Activated CD8-positive, alpha-beta T cell treated with anti-CD3 and anti-CD28 coated beads for 36 hours (primary cell): ENCODE data around the gene CFAP410. TPM values are rescaled to one million over a fixed set of nuclear protein-coding genes. Genes with fewer than 3 reads are reported as not detected.

Experiments used
- ATAC-seq: fragments of 200-7000 bp; cut with Tn5 transposase; one replicate; pipeline ENCODE4 v1.10.0; 2021; ENCODE audit warnings: mild to moderate bottlenecking, moderate library complexity
- CTCF ChIA-PET: fragments of 350-600 bp; sonication (Branson Sonifier 250); formaldehyde crosslinking; loops from one replicate; lab custom pipeline; 2021; ENCODE audit warnings: antibody characterized with exemption; lab: Charles Lee
- POLR2A ChIA-PET: fragments of 350-600 bp; sonication (Branson Sonifier 250); formaldehyde crosslinking; loops from one replicate; lab custom pipeline; 2021; ENCODE audit warnings: antibody characterized with exemption; lab: Charles Lee
- DNase-seq: peaks from one replicate; pipeline ENCODE4 v3.0.0-alpha.2; 2020
- H3K27ac Mint-ChIP-seq: one replicate; pipeline ENCODE4 v1.8.0; 2021; ENCODE audit warnings: mild to moderate bottlenecking, mixed read lengths
- H3K27me3 Mint-ChIP-seq: one replicate; pipeline ENCODE4 v1.8.0; 2021; ENCODE audit warnings: mixed read lengths
- H3K36me3 Mint-ChIP-seq: one replicate; pipeline ENCODE4 v1.8.0; 2021; ENCODE audit warnings: low read depth, mixed read lengths
- H3K4me1 Mint-ChIP-seq: one replicate; pipeline ENCODE4 v1.8.0; 2021; ENCODE audit warnings: low read depth, mixed read lengths
- H3K4me3 Mint-ChIP-seq: one replicate; pipeline ENCODE4 v1.8.0; 2021; ENCODE audit warnings: mild to moderate bottlenecking, moderate library complexity, mixed read lengths
- H3K9me3 Mint-ChIP-seq: one replicate; pipeline ENCODE4 v1.8.0; 2021; ENCODE audit warnings: mixed read lengths
- CTCF ChIP-seq: fragments of 200-600 bp; IDR thresholded peaks from one replicate; pipeline ENCODE4 v1.8.0; 2022; ENCODE audit warnings: antibody characterized with exemption, mild to moderate bottlenecking
- intact Hi-C: fragments of 100-400 bp; cut with micrococcal nuclease; formaldehyde crosslinking; loops from one replicate; pipeline ENCODE4 v1.10.0; 2022
- total RNA-seq, 2 experiments: library from RNA; stranded (reverse); gene quantifications; one replicate each; pipeline ENCODE4 v1.2.3, GENCODE V29; 2021

CFAP410 gene
- total RNA-seq: 10 to 100 TPM; 17.2 TPM

GRCh38 chr21:44338971-44339910 lies at the start of gene CFAP410:
TSS of gene CFAP410 (minus strand) at chr21:44339390. CDS start at chr21:44339194, 196 bp downstream.
- ATAC-seq: peak; percentile 95
- no peaks in the 10 kb centered on the region for H3K27me3 Mint-ChIP-seq
- H3K4me1 Mint-ChIP-seq: peaks cover 17% of the 10 kb centered on the region
- H3K27ac Mint-ChIP-seq: peak within 1 kb of the TSS; percentile 91
- peak; percentile 95 for DNase-seq
- H3K4me3 Mint-ChIP-seq: peak within 1 kb of the TSS; percentile 88
- no peaks in the 10 kb centered on the region for H3K9me3 Mint-ChIP-seq
- H3K36me3 Mint-ChIP-seq: peaks cover 3% of the 10 kb centered on the region
- intact Hi-C loops: no loop called here
- CTCF ChIA-PET: interaction anchor here (1.0 to 1.5 kb wide), 3 partner anchors 39 to 149 kb away, joined by 3 read pairs; no protein-coding TSS in a partner anchor
- no peak for TF ChIP-seq CTCF
- POLR2A ChIA-PET: interaction anchor here (0.6 to 1.9 kb wide), 7 partner anchors 9 to 43 kb away, joined by 3 to 11 read pairs (median 3); partner anchors contain the start of gene TRPM2

GRCh38 chr21:44384968-44385367 lies 45.8 kb upstream of the CFAP410 start:
- Mint-ChIP-seq H3K4me3 (no peak overlapping the region), H3K9me3 (peaks cover 26% of the 10 kb centered on the region), H3K27me3 (no peaks in the 10 kb centered on the region), H3K4me1 (no peaks in the 10 kb centered on the region), H3K36me3 (peaks cover 19% of the 10 kb centered on the region), H3K27ac (no peak overlapping the region)
- intact Hi-C loops: no loop called here
- CTCF ChIA-PET: interaction anchor here (0.7 kb wide), 1 partner anchor 579 kb away, joined by 3 read pairs; no protein-coding TSS in a partner anchor
- POLR2A ChIA-PET: no interaction called here
- TF ChIP-seq CTCF: no peak
- ATAC-seq: no peak
- no peak for DNase-seq

GRCh38 chr21:44383216-44383615 lies 44.0 kb upstream of the CFAP410 start:
- Mint-ChIP-seq H3K9me3 (peaks cover 26% of the 10 kb centered on the region), H3K36me3 (peaks cover 19% of the 10 kb centered on the region), H3K27ac (no peak overlapping the region), H3K4me1 (no peaks in the 10 kb centered on the region), H3K4me3 (no peak overlapping the region), H3K27me3 (no peaks in the 10 kb centered on the region)
- ATAC-seq (no peak), DNase-seq (no peak)
- POLR2A ChIA-PET: interaction anchor here (0.5 to 1.0 kb wide), 2 partner anchors 41 to 353 kb away, joined by 3 read pairs; no protein-coding TSS in a partner anchor
- TF ChIP-seq CTCF: no peak
- intact Hi-C loops: no loop called here
- CTCF ChIA-PET: interaction anchor here (1.2 kb wide), 1 partner anchor 128 kb away, joined by 3 read pairs; no protein-coding TSS in a partner anchor

- DNase-seq: no peak
- no peaks in the 10 kb centered on the region for H3K27me3 Mint-ChIP-seq
- ChIA-PET CTCF (no interaction called here), POLR2A (interaction anchor here (0.5 to 1.0 kb wide), 3 partner anchors 8 to 354 kb away, joined by 3 read pairs; no protein-coding TSS in a partner anchor)
- H3K9me3 Mint-ChIP-seq: peaks cover 26% of the 10 kb centered on the region
- H3K27ac Mint-ChIP-seq: no peak overlapping the region
- ATAC-seq: no peak
- peaks cover 19% of the 10 kb centered on the region for H3K36me3 Mint-ChIP-seq
- no peak overlapping the region for H3K4me3 Mint-ChIP-seq
- intact Hi-C loops: no loop called here
- TF ChIP-seq CTCF: no peak
- no peaks in the 10 kb centered on the region for H3K4me1 Mint-ChIP-seq
Measured at GRCh38 chr21:44382536-44382935, 43.3 kb upstream of the CFAP410 start.
